Liver (tissue), 9 donors: Measurements from ENCODE around the gene KIRREL3. TPM values are rescaled to one million over a fixed set of nuclear protein-coding genes. Genes with fewer than 3 reads are reported as not detected.

Experiments
- DNase-seq: peaks from one replicate; pipeline ENCODE4 v3.0.0-alpha.2; 2017; ENCODE audit warnings: low spot score
- H3K27ac ChIP-seq, 2 donors: one replicate each; pipeline ENCODE4 v1.7.0; 2013; ENCODE audit warnings: inconsistent platforms in 2 of 2, low read length in 2 of 2, control low read depth in 1 of 2, low read depth in 1 of 2, mild to moderate bottlenecking in 1 of 2
- H3K27me3 ChIP-seq, 4 donors: one replicate each; pipeline versions ENCODE4 v1.6.1 to v1.7.0; 2013; ENCODE audit warnings: low read length in 3 of 4, inconsistent platforms in 1 of 4, mild to moderate bottlenecking in 1 of 4, moderate library complexity in 1 of 4; ENCODE audit not compliant: control insufficient read depth in 4 of 4, insufficient read depth in 4 of 4
- H3K36me3 ChIP-seq, 4 donors: one replicate each; pipeline versions ENCODE4 v1.6.1 to v1.7.0; 2013; ENCODE audit warnings: low read length in 3 of 4, mild to moderate bottlenecking in 3 of 4, low read depth in 1 of 4, moderate library complexity in 1 of 4; ENCODE audit not compliant: control insufficient read depth in 4 of 4, insufficient read depth in 3 of 4
- H3K4me1 ChIP-seq, 4 donors: one replicate each; pipeline versions ENCODE4 v1.6.1 to v1.7.0; 2013; ENCODE audit warnings: low read length in 3 of 4, mild to moderate bottlenecking in 3 of 4, moderate library complexity in 1 of 4; ENCODE audit not compliant: control insufficient read depth in 4 of 4, insufficient read depth in 4 of 4
- H3K4me3 ChIP-seq, 3 donors: one replicate each; pipeline versions ENCODE4 v1.6.1 to v1.7.0; 2013; ENCODE audit warnings: low read length in 3 of 3, control low read depth in 1 of 3, low read depth in 1 of 3, mild to moderate bottlenecking in 1 of 3
- H3K9ac ChIP-seq, 2 donors: one replicate each; pipeline ENCODE4 v1.7.0; 2013; ENCODE audit warnings: low read length in 2 of 2, mild to moderate bottlenecking in 2 of 2, moderate library complexity in 2 of 2, control low read depth in 1 of 2, low read depth in 1 of 2
- H3K9me3 ChIP-seq, 4 donors: one replicate each; pipeline versions ENCODE4 v1.6.1 to v1.7.0; 2013; ENCODE audit warnings: low read length in 3 of 4; ENCODE audit not compliant: control insufficient read depth in 4 of 4
- CTCF ChIP-seq: fragments of 150-350 bp; IDR thresholded peaks from 2 replicates; pipeline ENCODE4 v1.5.1; 2017; ENCODE audit warnings: improper control_type of control experiment, low read depth, low read length; ENCODE audit not compliant: missing input control
- FOXA1 ChIP-seq: IDR thresholded peaks from 2 replicates; pipeline ENCODE4 v1.6.1; 2016; ENCODE audit warnings: antibody characterized with exemption
- FOXA2 ChIP-seq: IDR thresholded peaks from 2 replicates; pipeline ENCODE4 v1.6.1; 2016; ENCODE audit warnings: antibody characterized with exemption
- GABPA ChIP-seq, 2 donors: IDR thresholded peaks in 1 of 2; conservative IDR thresholded peaks in 1 of 2; 2 replicates each; pipeline ENCODE4 v1.6.1; 2016; ENCODE audit warnings: antibody characterized with exemption in 2 of 2, mild to moderate bottlenecking in 1 of 2, moderate library complexity in 1 of 2
- HNF4G ChIP-seq: IDR thresholded peaks from 2 replicates; pipeline ENCODE4 v1.6.1; 2016; ENCODE audit warnings: antibody characterized with exemption
- JUND ChIP-seq, 2 donors: IDR thresholded peaks; 2 replicates each; pipeline ENCODE4 v1.6.1; 2016; ENCODE audit warnings: antibody characterized with exemption in 2 of 2
- RAD21 ChIP-seq, 2 donors: IDR thresholded peaks; 2 replicates each; pipeline ENCODE4 v1.6.1; 2016; ENCODE audit warnings: antibody characterized with exemption in 2 of 2, mild to moderate bottlenecking in 2 of 2
- REST ChIP-seq: IDR thresholded peaks from 2 replicates; pipeline ENCODE4 v1.6.1; 2016; ENCODE audit warnings: antibody characterized with exemption, mild to moderate bottlenecking
- RXRA ChIP-seq, 2 donors: IDR thresholded peaks; 2 replicates each; pipeline ENCODE4 v1.6.1; 2017 to 2018; ENCODE audit warnings: antibody characterized with exemption in 2 of 2, mild to moderate bottlenecking in 1 of 2
- WGBS: extraction: QIAGEN DNeasy Blood & Tissue Kit; methylation state at CpG from one replicate; pipeline ENCODE4 v1.1.7; 2013; 5-methylcytosine and 5-hydroxymethylcytosine counted together
- polyA plus RNA-seq, 2 donors: library from polyadenylated mRNA; stranded (reverse) in 1 of 2; unstranded in 1 of 2; fragments of 200-250 nt in 1 of 2; fragments of >200 nt in 1 of 2; fragmentation: Nextera tagmentation in 1 of 2; extraction: Ambion mirVana in 1 of 2; gene quantifications; one replicate each; pipeline versions ENCODE4 v1.2.1 to v1.2.3, GENCODE V29; 2013 to 2015
- total RNA-seq, 2 donors: library from RNA; depleted of rRNA; stranded (reverse); fragments of >200 nt; gene quantifications; one replicate each; pipeline ENCODE4 v1.2.3, GENCODE V29; 2014
- donor health status: healthy.
- donor health status: healthy.
- donor health status: healthy.
- donor health status: healthy.
- donor health status: healthy.

The KIRREL3 gene
- total and polyA plus RNA-seq, 4 donors = 0.03 to 0.29 (median 0.08) TPM; not detected in 1

- no peak for DNase-seq
- H3K9me3 ChIP-seq = no peaks in the 10 kb centered on the region
- 87% methylated on average over 4 of the region's 4 CpGs for WGBS
- H3K36me3 ChIP-seq = no peaks in the 10 kb centered on the region
- no peak overlapping the region for H3K9ac ChIP-seq
- peaks cover 0 to 2% (median 0%) of the 10 kb centered on the region in 4 donors for H3K27me3 ChIP-seq
- H3K4me1 ChIP-seq = no peaks in the 10 kb centered on the region
- no peak overlapping the region for H3K27ac ChIP-seq
- no peak overlapping the region for H3K4me3 ChIP-seq
- peak; percentile 43 for TF ChIP-seq REST
- TF ChIP-seq CTCF = no peak
Measured at GRCh38 chr11:126938718-126939117, 61.9 kb downstream of the KIRREL3 start.

- Histone ChIP-seq H3K4me3 (no peak overlapping the region), H3K9me3 (peaks cover 0 to 6% (median 0%) of the 10 kb centered on the region in 4 donors), H3K4me1 (no peaks in the 10 kb centered on the region), H3K27ac (no peak overlapping the region), H3K36me3 (no peaks in the 10 kb centered on the region), H3K9ac (no peak overlapping the region), H3K27me3 (peaks cover 0 to 4% (median 0%) of the 10 kb centered on the region in 4 donors)
- DNase-seq = no peak
- 82% methylated on average over 4 of the region's 4 CpGs for WGBS
- TF ChIP-seq RAD21 (IDR thresholded peaks at IDR 0.05) (no peak), GABPA (IDR thresholded peaks at IDR 0.05 in 1 of 2, conservative IDR thresholded peaks at IDR 0.05 in 1 of 2) (no peak), CTCF (no peak), FOXA2 (no peak), RXRA (IDR thresholded peaks at IDR 0.05) (no peak), JUND (IDR thresholded peaks at IDR 0.05) (no peak), FOXA1 (no peak), HNF4G (no peak)
Measured at GRCh38 chr11:126930091-126930841, 70.3 kb downstream of the KIRREL3 start.
